HepG2 (cell line): ENCODE data around the gene PLBD1.

Experiments used
- NFRKB ChIP-seq: fragments of 450-650 bp; IDR thresholded peaks from 2 replicates; pipeline ENCODE4 v1.6.1; 2017
- NR1H2 ChIP-seq: sonication (generic); formaldehyde crosslinking; IDR thresholded peaks from 2 replicates; pipeline ENCODE4 v1.8.1; 2022; ENCODE audit warnings: low read depth, missing genetic modification reagents, borderline replicate concordance
- YY1 ChIP-seq: IDR thresholded peaks from 2 replicates; pipeline ENCODE4 v1.6.1; 2011; ENCODE audit warnings: low read length, low read depth, moderate library complexity, mild to moderate bottlenecking; ENCODE audit not compliant: insufficient read depth, insufficient replicate concordance
- ZBTB8A ChIP-seq: sonication (generic); formaldehyde crosslinking; IDR thresholded peaks from 2 replicates; pipeline ENCODE4 v1.4.0; 2020; ENCODE audit warnings: mild to moderate bottlenecking, low read depth, missing genetic modification reagents, borderline replicate concordance
- ZNF207 ChIP-seq: fragments of 450-650 bp; IDR thresholded peaks from 2 replicates; pipeline ENCODE4 v1.6.1; 2016; ENCODE audit warnings: antibody characterized with exemption, borderline replicate concordance
- ZNF431 ChIP-seq: sonication (generic); formaldehyde crosslinking; IDR thresholded peaks from 2 replicates; pipeline ENCODE4 v1.9.0; 2022; ENCODE audit warnings: missing genetic modification reagents, low read depth, mild to moderate bottlenecking, borderline replicate concordance
- ZNF670 ChIP-seq: sonication (generic); formaldehyde crosslinking; IDR thresholded peaks from 2 replicates; pipeline ENCODE4 v1.8.0; 2022; ENCODE audit warnings: mild to moderate bottlenecking, missing genetic modification reagents, borderline replicate concordance

DNA sequence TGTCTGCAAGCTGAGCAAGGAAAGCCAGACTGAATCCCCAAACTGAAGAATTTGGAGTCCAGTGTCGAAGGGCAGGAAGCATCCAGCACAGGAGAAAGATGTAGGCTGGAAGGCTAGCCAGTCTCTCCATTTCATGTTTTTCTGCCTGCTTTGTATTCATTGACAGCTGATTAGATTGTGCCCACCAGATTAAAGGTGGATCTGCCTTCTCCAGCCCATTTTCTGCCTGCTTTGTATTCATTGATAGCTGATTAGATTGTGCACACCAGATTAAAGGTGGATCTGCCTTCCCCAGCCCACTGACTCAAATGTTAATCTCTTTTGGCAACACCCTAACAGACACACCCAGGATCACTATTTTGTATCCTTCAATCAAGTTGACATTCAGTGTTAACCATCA lies 85.3 kb downstream of the PLBD1 start:
- no peak for TF ChIP-seq NR1H2 (CRISPR knock-in tag)
- TF ChIP-seq ZBTB8A = no peak
- no peak for TF ChIP-seq NFRKB
- no peak for TF ChIP-seq YY1
- TF ChIP-seq ZNF670 (CRISPR knock-in tag) = no peak
- TF ChIP-seq ZNF207 = no peak
- TF ChIP-seq ZNF431 (CRISPR knock-in tag) = no peak
